ENCODE measurements around the gene RIMBP2.

The RIMBP2 gene

DNA sequence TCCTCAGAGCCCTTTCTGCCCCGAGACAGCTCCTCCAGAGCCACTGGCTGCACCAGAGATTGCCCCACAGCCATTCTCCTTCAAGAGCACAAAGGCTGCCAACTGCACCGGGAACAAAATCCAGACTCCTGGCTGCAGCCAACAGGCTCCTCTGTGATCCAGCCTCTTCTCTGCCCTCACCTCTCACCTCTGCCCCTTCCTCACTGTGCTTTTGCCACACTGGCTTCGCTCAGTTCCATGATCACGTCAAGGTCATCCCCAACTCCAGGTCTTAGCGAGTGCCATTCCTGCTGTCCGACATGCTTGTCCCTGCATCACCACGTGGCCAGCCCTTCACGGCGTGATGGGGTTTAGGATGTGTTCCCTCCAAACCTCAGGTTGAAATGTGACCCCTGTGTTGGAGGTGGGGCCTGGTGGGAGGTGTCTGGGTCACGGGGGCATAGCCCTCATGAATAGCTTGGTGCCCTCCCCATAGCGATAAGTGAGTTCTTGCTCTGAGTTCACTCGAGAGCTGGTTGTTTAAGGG is 229.1 kb downstream of the RIMBP2 start:
- Histone ChIP-seq H3K36me3 (no peaks in the 10 kb centered on the region), H4K20me1 (no peaks in the 10 kb centered on the region), H3K4me2 (no peak overlapping the region), H3K27me3 (no peaks in the 10 kb centered on the region), H3K27ac (no peak overlapping the region), H3K9me3 (no peaks in the 10 kb centered on the region), H3K4me1 (peaks cover 6% of the 10 kb centered on the region), H3K4me3 (no peak overlapping the region), H3K9ac (no peak overlapping the region)
- TF ChIP-seq Cebpa-rat (IDR thresholded peaks at IDR 0.05): no peak

GRCh38 chr12:130486146-130486435 is 230.0 kb downstream of the RIMBP2 start:
- no peak overlapping the region for H3K4me3 ChIP-seq

DNA sequence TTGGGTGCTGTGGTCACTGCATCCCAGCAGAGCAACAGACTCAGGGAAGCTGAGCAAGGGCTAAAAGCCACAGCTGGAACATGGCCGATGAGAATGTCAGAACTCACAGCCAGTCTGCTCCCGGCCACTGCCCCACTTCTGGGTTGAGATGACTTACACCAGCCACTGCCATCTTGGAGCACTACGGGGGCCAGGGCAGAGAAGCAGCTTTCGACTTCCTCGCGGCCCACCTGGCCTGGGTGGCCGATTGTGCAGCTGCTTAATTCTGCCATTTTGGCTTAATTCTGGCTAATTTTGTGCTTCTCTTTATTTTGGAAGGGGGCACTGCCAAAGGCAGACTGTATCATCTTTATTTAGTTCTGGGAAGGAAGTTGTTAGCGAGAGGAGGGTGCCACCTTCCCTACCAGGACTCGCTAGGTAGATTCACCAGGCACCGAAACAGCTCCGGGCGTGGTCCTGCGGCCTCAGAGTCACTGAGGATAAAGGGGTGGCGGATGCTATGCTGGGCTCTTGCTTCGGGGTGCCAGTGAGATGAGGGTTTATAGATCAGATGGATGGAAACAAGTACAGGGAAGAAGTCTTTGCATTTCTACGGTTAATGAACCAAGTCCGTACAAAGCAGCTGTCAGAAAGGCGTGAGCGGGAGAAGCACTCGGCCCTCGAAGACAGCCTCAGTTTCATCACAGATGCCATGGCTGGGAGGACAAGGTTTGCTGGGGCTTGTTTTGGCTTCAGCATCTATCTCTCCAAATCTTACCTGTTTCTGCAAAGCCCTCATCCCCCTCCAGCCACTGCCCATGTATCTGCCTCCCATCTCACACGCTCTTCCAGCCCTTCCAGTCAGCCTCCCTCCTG is 230.6 kb downstream of the RIMBP2 start:
- no peak overlapping the region for H3K4me2 ChIP-seq
- no peaks in the 10 kb centered on the region for H3K9me3 ChIP-seq
- no peak overlapping the region for H3K9ac ChIP-seq
- peaks cover 20% of the 10 kb centered on the region for H3K4me1 ChIP-seq
- H3K27me3 ChIP-seq: no peaks in the 10 kb centered on the region
- H3K27ac ChIP-seq: no peak overlapping the region
- H3K36me3 ChIP-seq: no peaks in the 10 kb centered on the region
- H3K4me3 ChIP-seq: no peak overlapping the region
- H4K20me1 ChIP-seq: no peaks in the 10 kb centered on the region
- no peak for TF ChIP-seq Cebpa-rat (IDR thresholded peaks at IDR 0.05)

More at GRCh38 chr12:130486146-130486435, 230.0 kb downstream of the RIMBP2 start:
- Histone ChIP-seq H3K4me1 (peaks cover 14% of the 10 kb centered on the region), H3K4me2 (no peak overlapping the region), H3K9me3 (no peaks in the 10 kb centered on the region), H3K27me3 (no peaks in the 10 kb centered on the region), H4K20me1 (no peaks in the 10 kb centered on the region), H3K27ac (no peak overlapping the region), H3K36me3 (no peaks in the 10 kb centered on the region), H3K9ac (no peak overlapping the region)
- no peak for TF ChIP-seq Cebpa-rat (IDR thresholded peaks at IDR 0.05)

DNA sequence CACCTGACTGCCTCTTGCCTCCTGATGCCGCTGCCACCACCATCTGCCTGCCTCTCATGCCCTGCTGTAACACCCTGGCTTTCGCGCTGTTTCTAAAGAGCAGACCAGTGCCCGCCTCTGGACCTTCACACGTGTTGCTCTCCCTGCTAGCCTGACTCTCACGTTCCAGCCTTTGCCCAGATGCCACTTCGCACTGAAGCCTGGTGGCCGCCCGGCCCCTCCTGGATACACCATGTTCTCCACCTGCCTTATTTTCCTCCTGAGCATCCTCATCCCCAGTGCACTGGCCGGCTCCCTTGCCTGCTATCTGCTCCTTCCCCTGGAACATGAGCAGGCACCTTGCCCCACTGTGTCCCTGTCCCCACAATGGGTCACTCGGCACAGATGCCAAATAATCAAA is 231.9 kb downstream of the RIMBP2 start:
- Histone ChIP-seq H3K36me3 (no peaks in the 10 kb centered on the region), H3K4me1 (peaks cover 20% of the 10 kb centered on the region), H3K27ac (no peak overlapping the region), H3K27me3 (no peaks in the 10 kb centered on the region), H3K4me3 (no peak overlapping the region), H3K4me2 (no peak overlapping the region), H4K20me1 (no peaks in the 10 kb centered on the region), H3K9me3 (no peaks in the 10 kb centered on the region), H3K9ac (no peak overlapping the region)
- no peak for TF ChIP-seq Cebpa-rat (IDR thresholded peaks at IDR 0.05)

DNA sequence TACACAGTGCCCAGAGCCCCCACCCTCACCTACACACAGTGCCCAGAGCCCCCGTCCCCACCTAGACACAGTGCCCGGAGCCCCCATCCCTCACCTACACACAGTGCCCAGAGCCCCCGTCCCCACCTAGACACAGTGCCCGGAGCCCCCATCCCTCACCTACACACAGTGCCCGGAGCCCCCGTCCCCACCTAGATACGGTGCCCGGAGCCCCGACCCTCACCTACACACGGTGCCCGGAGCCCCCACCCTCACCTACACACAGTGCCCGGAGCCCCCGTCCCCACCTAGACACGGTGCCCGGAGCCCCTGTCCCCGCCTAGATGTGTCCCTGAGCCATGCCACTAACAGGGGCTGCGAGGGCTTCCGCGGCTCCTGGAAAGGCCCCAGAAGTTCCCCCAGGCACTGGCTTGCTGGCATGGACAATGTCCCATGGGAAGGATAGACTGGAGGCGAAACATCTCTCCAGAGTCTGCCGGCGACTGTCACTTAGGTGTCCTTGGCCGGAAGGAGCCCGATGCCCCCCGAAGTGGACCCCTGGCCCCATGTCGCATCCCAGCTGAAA is 232.4 kb downstream of the RIMBP2 start:
- Histone ChIP-seq H3K27me3 (no peaks in the 10 kb centered on the region), H3K4me1 (peaks cover 20% of the 10 kb centered on the region), H3K9me3 (no peaks in the 10 kb centered on the region), H3K27ac (no peak overlapping the region), H4K20me1 (0 out of 2 replicates have a peak, but pooled peaks cover 4% of the 10 kb centered on the region), H3K9ac (no peak overlapping the region), H3K4me3 (no peak overlapping the region), H3K36me3 (no peaks in the 10 kb centered on the region), H3K4me2 (no peak overlapping the region)
- TF ChIP-seq Cebpa-rat (IDR thresholded peaks at IDR 0.05): no peak

DNA sequence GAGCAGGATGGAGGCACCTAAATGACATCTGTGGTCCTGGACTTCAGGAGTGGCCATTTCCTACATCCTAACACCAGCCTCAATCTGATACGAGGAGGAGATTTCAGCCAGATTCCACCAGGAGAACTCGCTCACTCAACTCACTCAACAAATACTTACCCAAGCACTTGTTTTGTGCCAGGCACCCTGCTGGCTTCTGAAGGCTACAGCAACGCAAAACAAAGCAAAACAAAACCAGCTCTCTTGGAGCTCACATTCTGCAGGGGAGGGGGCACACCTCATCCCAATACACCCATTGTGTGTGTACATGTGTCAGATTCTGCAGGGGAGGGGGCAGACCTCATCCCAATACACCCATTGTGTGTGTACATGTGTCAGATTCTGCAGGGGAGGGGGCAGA is 233.7 kb downstream of the RIMBP2 start:
- H3K27me3 ChIP-seq: no peaks in the 10 kb centered on the region
- H3K36me3 ChIP-seq: no peaks in the 10 kb centered on the region
- H3K4me3 ChIP-seq: no peak overlapping the region
- TF ChIP-seq Cebpa-rat (IDR thresholded peaks at IDR 0.05): no peak
- H3K4me2 ChIP-seq: peak overlapping the region; percentile 71
- peaks cover 20% of the 10 kb centered on the region for H3K4me1 ChIP-seq
- no peak overlapping the region for H3K27ac ChIP-seq
- H4K20me1 ChIP-seq: 0 out of 2 replicates have a peak, but pooled peaks cover 6% of the 10 kb centered on the region
- H3K9ac ChIP-seq: no peak overlapping the region
- H3K9me3 ChIP-seq: no peaks in the 10 kb centered on the region

DNA sequence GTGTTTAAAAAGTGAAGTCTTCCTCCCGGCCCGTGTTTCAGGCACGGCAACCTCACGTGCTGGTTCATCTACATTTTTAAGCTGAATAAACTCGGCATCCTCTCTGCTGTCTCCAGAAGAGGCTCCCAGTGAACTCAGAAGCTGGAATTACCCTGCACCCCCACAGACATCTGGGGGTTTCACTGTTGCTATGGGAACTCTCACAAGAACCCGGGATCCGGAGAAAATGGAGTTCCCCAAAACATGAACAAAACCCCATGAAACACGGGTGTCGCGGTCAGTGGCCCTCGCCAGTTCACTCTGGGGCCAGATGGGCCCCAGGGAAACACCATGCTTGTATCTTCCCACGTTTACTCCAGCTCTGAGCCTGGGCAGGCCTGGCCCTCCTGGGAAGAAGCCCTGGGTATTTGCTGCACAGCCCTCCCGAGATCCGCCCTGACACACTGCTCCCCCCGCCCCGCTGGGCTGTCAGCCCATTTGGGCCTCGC is 234.7 kb downstream of the RIMBP2 start:
- Histone ChIP-seq H3K4me1 (peaks cover 30% of the 10 kb centered on the region), H3K27ac (no peak overlapping the region), H3K9me3 (no peaks in the 10 kb centered on the region), H3K4me3 (no peak overlapping the region), H3K36me3 (no peaks in the 10 kb centered on the region), H3K9ac (peak overlapping the region; percentile 34; the same call in 1 of the 2 replicates), H3K27me3 (no peaks in the 10 kb centered on the region), H3K4me2 (peak overlapping the region; percentile 71), H4K20me1 (0 out of 2 replicates have a peak, but pooled peaks cover 6% of the 10 kb centered on the region)
- TF ChIP-seq Cebpa-rat (IDR thresholded peaks at IDR 0.05): no peak

DNA sequence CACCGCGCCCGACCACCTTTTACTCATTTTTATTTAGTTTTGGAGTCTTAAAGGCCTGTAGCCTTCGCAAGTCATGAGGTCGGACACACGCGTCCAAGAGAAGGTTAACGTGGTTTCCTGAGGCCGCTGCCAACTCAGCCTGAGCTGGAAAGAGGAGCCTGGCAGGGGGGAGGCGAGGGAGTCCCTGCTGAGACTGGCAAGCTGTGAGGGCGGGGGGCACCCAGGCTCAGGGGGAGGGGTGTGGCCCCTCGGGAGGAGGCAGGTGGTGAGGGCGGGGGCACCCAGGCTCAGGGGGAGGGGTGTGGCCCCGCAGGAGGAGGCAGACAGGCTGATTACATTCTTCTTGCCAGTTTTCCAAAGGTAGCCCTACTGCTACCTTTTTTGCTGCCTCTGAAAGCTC is 235.2 kb downstream of the RIMBP2 start:
- Histone ChIP-seq H3K4me1 (peaks cover 36% of the 10 kb centered on the region), H3K27ac (no peak overlapping the region), H3K9ac (no peak overlapping the region; the same call in 1 of the 2 replicates), H3K27me3 (0 out of 2 replicates have a peak, but pooled peaks cover 3% of the 10 kb centered on the region), H4K20me1 (0 out of 2 replicates have a peak, but pooled peaks cover 6% of the 10 kb centered on the region), H3K36me3 (no peaks in the 10 kb centered on the region), H3K4me3 (no peak overlapping the region), H3K4me2 (peak overlapping the region; percentile 71), H3K9me3 (no peaks in the 10 kb centered on the region)
- no peak for TF ChIP-seq Cebpa-rat (IDR thresholded peaks at IDR 0.05)

DNA sequence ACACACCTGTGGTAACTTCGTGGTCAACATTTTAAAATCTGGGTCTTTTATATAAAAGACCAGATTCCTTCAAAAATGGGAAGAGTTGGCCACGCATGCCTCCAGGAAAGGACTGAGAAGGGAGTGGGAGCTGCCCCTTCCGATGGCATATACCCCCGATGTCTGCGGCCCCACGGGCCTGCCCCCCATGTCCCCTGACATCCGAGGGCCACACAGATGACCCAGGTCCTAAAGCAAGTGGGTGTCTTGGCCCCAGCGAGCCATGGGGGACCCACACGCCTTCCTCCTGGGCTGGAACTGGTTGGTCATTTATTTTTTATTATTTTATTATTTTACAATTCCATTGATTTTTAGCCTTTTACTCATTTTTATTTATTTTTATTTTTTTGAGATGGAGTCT is 235.9 kb downstream of the RIMBP2 start:
- no peaks in the 10 kb centered on the region for H3K9me3 ChIP-seq
- H3K27me3 ChIP-seq: 0 out of 2 replicates have a peak, but pooled peaks cover 3% of the 10 kb centered on the region
- no peaks in the 10 kb centered on the region for H3K36me3 ChIP-seq
- H3K4me3 ChIP-seq: no peak overlapping the region
- H3K4me1 ChIP-seq: peaks cover 42% of the 10 kb centered on the region
- no peak overlapping the region for H3K4me2 ChIP-seq
- H3K27ac ChIP-seq: no peak overlapping the region
- H4K20me1 ChIP-seq: 0 out of 2 replicates have a peak, but pooled peaks cover 6% of the 10 kb centered on the region
- no peak for TF ChIP-seq Cebpa-rat (IDR thresholded peaks at IDR 0.05)
- H3K9ac ChIP-seq: no peak overlapping the region

Data from BLaER1 (cell line).